ENCODE measurements around the gene GFAP. TPM values are rescaled to one million over a fixed set of nuclear protein-coding genes. Genes with fewer than 3 reads are reported as not detected.
"Not testable (repeated sequence)": the region's sequence is repeated elsewhere in the genome, so short reads cannot be mapped to it uniquely, and the experiment has no call there.

The GFAP gene
- total RNA-seq (2014; rRNA removed; shearing (Covaris generic)) = not detected in 2 replicates
- not detected in 2 replicates for polyA plus RNA-seq (2015; cell fraction: cytosol; rRNA removed)
- polyA plus RNA-seq (2015; cell fraction: nucleus; rRNA removed) = not detected in 2 replicates

DNA sequence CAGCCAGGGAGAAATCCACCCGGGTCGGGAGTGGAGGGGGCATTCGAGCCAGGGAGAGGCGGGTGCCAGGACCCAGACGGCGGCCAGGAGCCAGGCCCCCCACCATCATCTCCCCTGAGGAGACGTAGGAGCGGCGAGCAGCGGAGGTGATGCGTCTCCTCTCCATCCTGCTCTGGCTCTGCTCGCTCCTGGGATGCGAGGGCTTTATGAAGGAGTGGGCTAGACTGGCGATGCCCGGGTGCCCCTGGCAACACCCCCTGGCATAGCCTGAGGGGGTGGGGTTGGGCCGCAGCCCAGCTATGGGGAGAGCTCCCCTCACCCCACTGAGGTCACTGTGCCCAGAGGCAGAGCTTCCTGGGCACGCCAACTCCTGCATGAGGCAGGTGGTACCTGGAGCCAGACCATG, at the start of gene GFAP:
Gene GFAP, minus strand, starts transcription at position 180 of the 406 bp plus-strand sequence. Its CDS starts 14 bp downstream, at position 166.
- in situ Hi-C loops (cut with HindIII; ENCODE audit: low pct_unique_long_range_greater_than_20kb, low sequenced_read_pairs) = no loop called here
- no peak for DNase-seq (ENCODE audit: low read depth, low spot score)

DNA sequence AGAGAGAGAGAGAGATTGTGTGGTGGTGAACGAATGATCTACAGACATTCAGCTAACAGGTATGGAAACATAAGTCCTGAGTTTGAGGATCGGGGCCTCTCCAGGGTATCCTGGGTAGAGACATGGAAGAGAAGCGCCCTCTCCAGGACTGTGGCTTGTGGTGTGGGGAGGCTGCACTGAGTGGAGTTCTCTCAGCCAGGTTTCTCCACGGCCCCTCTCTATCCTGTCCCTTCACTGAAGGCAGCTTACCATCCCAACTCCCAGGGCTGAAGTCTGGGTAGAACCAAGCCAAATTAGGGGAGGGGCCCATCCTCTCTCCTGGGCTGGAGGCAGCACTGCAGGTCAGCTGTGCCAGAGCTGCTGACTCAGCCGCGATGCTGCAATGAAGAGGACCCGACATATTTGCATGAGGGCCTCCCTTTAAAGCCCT, 46.6 kb upstream of the GFAP start:
- DNase-seq (ENCODE audit: low read depth, low spot score) = peak; percentile 53

DNA sequence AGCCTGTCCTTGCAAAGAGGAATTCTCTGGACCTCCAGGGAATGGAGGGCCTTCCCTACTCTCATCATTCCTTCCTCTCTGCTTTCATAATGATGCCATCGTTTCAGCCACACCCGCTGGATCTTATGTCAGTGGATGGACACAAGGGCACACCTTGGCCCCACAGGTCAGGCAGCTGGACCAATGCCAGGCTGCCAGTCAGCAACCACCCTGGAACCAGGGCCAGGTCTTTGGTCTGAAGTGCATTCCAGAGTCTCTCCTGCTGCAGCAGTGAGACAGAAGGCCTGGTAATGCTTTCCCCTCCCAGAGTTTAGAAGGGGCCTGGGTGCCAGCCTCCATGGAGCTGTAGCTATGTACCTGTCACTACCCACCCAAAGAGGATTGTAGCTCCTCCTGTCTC, 45.4 kb upstream of the GFAP start:
- in situ Hi-C loops (cut with HindIII; ENCODE audit: low pct_unique_long_range_greater_than_20kb, low sequenced_read_pairs) = no loop called here
- no peak for DNase-seq (ENCODE audit: low read depth, low spot score)

More for the DNA sequence above, 46.6 kb upstream of the GFAP start:
- in situ Hi-C loops (cut with HindIII; ENCODE audit: low pct_unique_long_range_greater_than_20kb, low sequenced_read_pairs) = no loop called here

DNA sequence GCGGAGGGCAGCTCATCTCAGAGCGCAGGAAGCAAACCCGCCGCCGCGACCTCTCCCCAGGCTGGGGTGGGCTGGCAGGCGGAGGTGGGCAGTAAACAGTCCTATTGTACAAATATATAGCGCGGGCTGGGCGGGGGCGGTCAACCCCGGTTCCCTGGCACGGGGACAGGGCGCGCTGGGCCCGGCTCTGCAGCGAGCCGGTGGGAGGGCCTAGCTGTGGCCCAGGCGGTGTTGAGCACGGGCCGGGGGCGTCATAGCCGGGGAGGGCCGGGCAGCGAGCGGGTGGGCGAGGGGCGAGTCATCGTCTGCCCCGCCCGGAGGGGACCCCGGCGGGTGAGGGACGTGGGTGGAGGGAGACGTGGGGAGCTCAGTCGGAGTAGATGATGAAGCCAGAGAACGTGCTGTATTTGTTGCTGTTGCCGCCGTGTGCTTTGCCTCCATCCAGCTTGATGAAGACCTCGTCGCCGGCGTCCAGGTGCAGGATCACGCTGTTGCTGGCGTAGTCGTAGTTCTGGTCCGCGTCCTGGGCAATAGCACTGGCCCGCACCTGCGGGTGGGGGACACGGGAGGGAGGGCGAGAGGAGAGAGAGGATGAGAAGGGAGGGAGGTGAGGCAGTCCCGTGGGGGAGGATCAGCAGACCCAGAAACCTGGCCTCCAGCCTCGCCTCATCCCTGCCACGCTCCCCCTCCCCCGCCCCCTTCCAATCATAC, 44.7 kb upstream of the GFAP start:
- no peak for DNase-seq (ENCODE audit: low read depth, low spot score)
- in situ Hi-C loops (cut with HindIII; ENCODE audit: low pct_unique_long_range_greater_than_20kb, low sequenced_read_pairs) = no loop called here

DNA sequence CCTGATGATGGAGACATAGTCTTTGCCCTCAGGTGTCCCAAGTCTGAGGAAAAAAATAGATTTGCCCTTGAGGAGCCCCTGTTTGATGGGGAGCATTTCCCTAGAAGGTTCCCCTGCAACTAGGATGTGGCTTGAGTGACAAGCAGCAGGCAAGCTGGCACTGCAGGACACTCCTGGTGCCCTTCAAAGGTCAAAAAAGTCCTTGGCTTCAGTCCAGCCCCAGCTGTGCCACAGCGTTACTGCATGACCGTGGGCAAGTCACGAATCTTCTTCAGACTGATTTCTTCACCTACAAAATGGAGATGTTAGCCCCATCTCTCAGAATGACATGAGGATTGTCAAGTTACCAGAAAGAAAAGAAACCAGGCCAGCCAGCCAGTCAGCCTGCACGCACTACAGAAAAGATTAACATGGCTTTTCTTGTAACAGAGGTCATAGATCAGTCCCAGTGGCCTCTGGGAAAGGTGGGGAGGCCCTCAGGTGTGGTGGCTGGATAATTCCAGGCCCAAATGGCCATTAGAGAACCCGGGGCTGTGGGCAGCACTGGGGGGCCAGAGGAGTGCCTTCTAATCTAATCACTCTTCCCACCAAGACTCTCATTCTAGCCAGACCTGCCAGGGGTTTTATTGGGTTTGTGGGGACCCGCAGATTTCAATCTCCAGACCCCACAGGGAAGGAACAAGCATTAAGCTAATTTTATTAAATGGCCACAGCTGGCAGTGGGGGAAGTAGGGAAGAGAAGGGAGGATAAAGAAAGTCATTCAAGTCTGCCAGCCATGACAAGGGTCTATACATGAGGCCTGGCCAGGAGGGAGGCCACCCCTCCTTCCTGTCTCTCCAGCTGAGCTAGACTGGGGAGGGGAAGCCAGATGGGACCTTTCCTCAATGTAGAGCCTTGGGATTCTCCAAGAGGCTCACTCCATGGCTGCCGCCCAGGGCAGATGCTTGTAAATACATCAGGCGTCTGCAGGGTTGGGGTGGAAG, 42.0 kb upstream of the GFAP start:
- peak; percentile 38 for DNase-seq (ENCODE audit: low read depth, low spot score)
- in situ Hi-C loops (cut with HindIII; ENCODE audit: low pct_unique_long_range_greater_than_20kb, low sequenced_read_pairs) = no loop called here

DNA sequence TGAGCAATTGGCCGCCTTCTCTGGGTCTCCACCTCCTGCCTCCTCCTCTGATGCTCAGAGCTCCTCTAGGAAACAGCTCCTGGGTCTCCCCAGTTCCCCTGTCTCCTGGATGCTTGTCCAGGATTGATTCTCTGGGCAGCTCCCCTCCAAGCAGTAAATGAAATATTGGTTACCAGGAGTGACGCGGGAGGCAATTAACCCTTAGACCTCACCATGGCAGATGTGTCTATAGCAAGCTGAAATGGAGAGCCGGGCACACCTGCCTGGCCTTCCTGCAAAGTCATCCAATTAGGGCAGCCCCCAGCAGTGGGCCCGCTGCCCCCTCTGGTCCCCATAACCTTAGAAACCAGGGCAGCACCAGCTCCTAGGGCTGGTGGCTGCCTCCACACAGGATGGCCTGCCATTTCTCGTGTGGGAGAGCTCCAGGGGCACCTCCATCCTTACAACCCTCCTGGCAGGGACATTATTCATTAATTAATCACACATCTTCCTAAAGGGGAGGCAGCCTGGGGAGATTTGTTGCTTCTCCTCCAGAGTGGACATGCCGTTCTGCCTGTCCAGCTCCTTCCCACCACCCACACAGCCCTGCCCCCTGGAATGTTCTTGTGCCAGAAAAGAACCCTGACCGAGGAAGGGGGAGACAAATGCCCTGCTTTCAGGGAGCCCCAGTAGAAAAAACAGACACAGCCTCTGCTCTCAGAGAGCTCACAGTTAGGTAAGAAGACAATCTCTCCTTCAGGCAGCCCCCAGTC, 40.5 kb upstream of the GFAP start:
- in situ Hi-C loops (cut with HindIII; ENCODE audit: low pct_unique_long_range_greater_than_20kb, low sequenced_read_pairs) = no loop called here
- no peak for DNase-seq (ENCODE audit: low read depth, low spot score)

DNA sequence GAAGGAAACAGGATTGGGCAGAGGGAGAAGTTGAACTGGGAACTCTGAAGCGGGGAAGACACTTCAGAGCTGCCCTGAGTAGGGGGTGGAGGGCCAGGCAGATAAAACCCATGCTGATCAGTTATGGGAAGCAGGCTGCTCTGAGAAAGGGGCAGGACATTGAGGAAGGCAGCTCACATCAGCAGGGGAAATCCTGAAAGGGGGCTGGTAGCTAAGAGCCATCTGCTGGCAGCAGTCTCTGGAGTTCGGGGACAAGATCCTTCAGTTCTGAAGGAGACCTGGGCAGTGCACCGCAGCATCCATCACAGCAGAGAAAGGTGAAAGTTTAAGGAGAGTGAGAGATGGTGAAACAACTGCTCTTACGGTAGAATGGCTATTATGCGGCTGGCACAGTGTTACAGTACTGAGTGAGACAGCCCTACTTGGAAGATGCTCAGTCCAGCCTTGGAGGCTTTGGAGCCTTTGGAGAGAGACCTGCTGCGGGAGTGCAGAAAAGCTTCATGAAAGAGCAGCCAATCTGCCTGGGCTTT, 37.7 kb upstream of the GFAP start:
- no peak for DNase-seq (ENCODE audit: low read depth, low spot score)
- in situ Hi-C loops (cut with HindIII; ENCODE audit: low pct_unique_long_range_greater_than_20kb, low sequenced_read_pairs) = no loop called here

DNA sequence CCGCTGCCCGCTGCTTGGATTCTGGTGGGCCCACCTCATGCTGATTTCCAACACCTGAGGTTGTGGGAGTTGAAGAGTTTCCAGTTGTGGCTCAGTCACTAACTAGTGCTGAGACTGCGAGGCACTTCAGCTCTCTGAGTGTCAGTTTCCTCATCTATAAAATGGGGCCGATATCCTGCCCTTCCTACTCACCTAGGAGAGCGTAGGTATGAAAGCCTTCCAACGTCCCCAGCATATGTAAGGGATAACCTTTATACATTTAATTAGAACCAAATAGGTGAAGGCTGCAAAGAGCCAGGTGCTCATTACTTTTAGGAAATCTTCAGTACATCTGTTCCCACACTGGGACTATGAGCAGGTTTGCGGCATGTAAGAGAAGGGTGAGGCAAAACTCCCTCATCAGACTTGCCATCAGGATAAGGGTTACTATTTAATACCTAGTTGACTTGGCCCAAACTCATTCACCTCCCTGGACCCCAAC, 33.1 kb upstream of the GFAP start:
- DNase-seq (ENCODE audit: low read depth, low spot score) = no peak
- in situ Hi-C loops (cut with HindIII; ENCODE audit: low pct_unique_long_range_greater_than_20kb, low sequenced_read_pairs) = no loop called here

DNA sequence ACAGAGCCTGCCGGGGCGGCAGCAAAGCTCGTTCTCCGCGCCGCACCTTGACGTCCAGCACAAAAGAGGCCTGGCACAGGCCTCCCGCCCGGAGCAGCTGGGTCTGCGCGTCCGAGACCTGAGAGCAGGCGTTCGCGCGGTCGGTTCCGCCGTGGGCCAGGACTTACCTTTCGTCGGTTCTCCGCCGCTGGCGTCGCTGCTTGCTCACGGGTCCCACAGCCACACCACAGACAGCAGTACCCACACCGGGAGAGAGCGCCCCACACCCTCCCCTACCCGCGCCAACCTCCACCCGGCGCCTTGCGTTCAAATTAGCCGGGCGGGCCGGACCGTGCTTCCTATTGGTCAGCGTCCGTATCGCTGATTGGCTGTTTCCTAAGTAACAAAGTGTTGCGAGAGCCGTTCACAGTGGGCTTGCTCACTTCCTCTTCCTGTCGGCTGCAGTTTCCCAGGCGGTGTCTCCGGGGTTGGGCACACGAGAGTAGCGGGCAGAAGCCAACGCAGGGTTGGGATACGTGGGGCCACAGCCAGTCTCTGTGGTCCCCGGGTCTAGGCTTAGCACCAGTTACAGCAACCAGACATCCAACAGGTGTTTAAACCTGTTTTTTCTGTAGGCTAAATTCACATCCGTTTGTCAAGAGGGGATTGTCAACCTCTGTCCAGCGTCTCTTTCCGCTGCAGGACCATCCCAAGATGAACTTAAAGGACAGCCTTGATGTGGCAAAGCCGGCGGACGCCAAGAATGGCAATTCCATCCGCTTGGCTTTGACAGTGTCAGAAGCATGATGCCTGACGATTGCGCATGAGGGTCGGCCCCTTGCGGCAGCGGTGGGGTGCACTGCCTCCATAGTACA, 32.4 kb upstream of the GFAP start, which contains the start of gene KIF18B:
Gene KIF18B, minus strand, starts transcription at position 313 of the 854 bp plus-strand sequence. CDS start 11,429 bp downstream, outside the sequence.
- in situ Hi-C loops (cut with HindIII; ENCODE audit: low pct_unique_long_range_greater_than_20kb, low sequenced_read_pairs) = no loop called here
- peak; percentile 96 for DNase-seq (ENCODE audit: low read depth, low spot score)

DNA sequence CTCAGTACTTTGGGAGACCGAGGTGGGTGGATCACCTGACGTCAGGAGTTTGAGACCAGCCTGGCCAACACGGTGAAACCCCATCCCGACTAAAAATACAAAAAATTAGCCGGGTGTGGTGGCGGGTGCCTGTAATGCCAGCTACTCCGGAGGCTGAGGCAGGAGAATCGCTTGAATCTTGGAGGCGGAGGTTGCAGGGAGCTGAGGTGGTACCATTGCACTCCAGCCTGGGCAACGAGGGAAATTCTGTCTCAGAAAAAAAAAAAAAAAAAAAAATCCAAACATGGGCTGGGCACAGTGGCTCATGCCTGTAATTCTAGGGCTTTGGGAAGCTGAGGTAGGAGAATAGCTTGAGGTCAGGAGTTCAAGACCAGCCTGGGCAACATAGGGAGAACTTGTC, 30.4 kb upstream of the GFAP start:
- DNase-seq (ENCODE audit: low read depth, low spot score); in situ Hi-C loops (cut with HindIII; ENCODE audit: low pct_unique_long_range_greater_than_20kb, low sequenced_read_pairs): not testable (repeated sequence)

DNA sequence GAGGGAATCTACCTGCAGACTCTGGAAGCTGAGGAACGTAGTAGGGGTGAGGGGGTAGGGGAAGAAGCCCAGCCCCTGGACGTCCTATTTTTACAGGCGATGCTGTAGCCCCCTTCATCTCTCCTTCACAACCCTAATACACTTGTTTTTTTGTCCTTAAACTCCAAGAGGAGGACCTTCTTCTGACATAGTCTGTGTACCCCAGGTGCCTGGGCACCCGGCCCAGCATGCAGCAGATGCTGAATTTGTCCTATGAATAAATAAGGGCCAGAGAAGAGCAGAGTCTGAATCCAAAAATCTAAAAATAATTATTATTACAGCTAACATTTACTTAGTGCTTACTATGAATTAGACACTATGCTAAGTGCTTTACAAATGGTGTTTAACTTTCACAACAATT, 27.2 kb upstream of the GFAP start:
- in situ Hi-C loops (cut with HindIII; ENCODE audit: low pct_unique_long_range_greater_than_20kb, low sequenced_read_pairs) = no loop called here
- DNase-seq (ENCODE audit: low read depth, low spot score) = no peak

DNA sequence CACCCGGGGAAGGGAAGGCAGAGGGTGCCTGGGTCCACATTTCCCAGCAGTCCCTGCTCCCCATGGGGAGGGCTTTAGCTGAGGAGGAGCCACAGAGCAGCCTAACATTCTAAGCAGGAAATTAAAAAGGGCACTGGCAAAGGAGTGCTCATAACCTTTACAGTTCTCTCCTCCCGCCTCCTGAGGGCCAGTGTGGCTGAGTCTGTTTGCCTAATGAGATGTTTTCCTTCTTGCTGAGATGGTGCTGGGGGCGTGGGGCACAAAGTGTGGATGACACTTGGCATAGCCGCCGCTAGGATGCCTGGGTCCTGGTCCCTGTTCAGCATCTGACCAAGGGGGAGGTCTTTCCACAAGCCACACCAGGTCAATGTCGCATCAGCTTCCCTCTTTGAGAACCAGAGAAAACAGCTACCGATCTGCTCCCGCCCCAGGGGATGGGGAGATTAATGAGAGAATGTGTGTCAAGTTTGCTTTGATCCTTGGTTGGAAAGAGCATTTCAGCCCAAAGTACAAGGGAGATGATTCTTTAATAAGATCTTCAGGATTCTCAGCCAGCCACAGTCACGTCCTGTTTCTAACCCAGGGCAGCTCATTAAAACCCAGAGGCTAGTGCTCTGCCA, 26.5 kb upstream of the GFAP start:
- peak; percentile 30 for DNase-seq (ENCODE audit: low read depth, low spot score)
- in situ Hi-C loops (cut with HindIII; ENCODE audit: low pct_unique_long_range_greater_than_20kb, low sequenced_read_pairs) = no loop called here

DNA sequence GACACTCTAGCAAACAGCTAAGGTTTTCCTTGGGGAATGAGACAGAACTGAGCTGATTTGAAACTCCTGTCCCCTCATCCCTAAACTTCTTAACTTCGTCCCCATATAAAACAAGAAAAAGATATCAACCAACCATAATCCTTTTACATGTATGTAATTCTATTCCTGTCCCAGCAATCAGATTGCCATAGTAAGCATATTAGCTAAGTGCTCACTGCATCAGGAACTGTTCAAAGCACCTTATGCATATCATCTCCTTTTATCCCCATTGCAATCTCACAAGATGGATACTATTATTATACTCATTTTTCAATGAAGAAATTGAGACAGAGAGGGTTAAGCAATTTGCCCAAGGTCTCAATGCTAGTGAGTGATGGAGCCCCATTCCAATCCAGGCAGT, 25.5 kb upstream of the GFAP start:
- DNase-seq (ENCODE audit: low read depth, low spot score) = no peak
- in situ Hi-C loops (cut with HindIII; ENCODE audit: low pct_unique_long_range_greater_than_20kb, low sequenced_read_pairs) = no loop called here

DNA sequence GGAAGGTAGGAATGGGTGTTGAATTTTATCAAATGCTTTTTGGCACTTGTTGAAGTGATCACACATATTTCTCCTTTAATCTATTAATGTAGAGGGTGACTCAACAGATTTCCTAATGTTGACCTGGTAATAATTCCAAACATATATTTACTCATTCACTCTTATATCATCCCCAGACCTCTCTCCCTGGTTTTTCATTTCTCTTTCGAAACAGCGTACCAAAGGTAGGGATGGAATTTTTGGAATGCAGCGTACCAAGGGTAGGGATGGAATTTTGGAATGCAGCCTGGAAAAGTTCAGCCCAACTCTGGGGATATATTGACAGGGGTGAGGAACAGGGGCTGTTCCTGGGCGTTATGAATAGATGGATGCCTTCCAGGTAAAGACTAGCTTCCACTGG, 25.0 kb upstream of the GFAP start:
- no peak for DNase-seq (ENCODE audit: low read depth, low spot score)
- in situ Hi-C loops (cut with HindIII; ENCODE audit: low pct_unique_long_range_greater_than_20kb, low sequenced_read_pairs) = no loop called here

DNA sequence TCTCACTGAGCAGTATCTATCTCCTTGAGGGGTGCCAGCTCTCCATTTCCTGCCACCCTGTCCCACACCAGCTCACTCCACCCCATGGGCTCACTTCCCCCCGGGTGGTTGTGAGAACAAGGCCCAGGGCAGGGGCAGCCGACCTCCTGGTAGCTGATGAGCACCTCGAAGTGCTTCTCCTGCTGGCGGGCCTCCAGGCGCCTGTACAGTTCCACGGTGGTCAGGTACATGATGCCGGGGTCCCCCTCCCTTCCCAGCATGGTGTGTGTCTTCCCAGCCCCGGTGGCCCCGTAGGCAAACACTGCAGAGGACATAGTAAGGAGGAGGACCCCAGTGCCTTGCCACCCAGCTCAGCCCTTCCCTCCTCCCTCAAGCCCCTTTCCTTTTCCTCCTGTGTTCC, 19.8 kb upstream of the GFAP start:
- in situ Hi-C loops (cut with HindIII; ENCODE audit: low pct_unique_long_range_greater_than_20kb, low sequenced_read_pairs) = no loop called here
- no peak for DNase-seq (ENCODE audit: low read depth, low spot score)

DNA sequence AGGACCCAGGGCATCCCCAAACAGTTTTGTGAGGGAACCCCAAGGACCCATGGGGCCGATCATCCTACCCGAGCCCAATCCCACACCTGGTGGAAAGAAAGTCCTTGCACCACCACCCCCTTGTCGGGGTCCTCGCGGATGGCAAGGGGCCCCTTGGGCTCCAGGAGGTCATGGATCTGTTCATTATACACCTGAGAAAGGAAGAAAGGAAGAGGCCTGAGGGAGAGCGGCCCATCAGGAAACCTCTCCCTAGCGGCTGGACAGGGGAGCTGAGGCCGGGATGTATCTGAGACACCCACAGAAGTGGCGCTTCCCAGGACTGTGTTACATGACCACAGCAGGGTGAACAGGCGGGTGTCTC, 19.4 kb upstream of the GFAP start:
- in situ Hi-C loops (cut with HindIII; ENCODE audit: low pct_unique_long_range_greater_than_20kb, low sequenced_read_pairs) = no loop called here
- DNase-seq (ENCODE audit: low read depth, low spot score) = no peak

All from SK-MEL-5 (cell line).